Loucy (cell line): ENCODE measurements around the gene CXCL3.

Source experiments
- H2AFZ ChIP-seq: fragments of 200-600 bp; sonication (generic); 2 replicates; pipeline ENCODE4 v1.6.0; 2016; ENCODE audit warnings: antibody characterized with exemption, mild to moderate bottlenecking, low read length, moderate library complexity
- H3F3A ChIP-seq: fragments of 200-600 bp; 2 replicates; pipeline ENCODE4 v1.6.0; 2016; ENCODE audit warnings: antibody characterized with exemption, low read depth, mild to moderate bottlenecking
- H3K27me3 ChIP-seq: fragments of 200-600 bp; sonication (generic); 2 replicates; pipeline ENCODE4 v1.6.1; 2014; ENCODE audit warnings: low read length, mild to moderate bottlenecking; ENCODE audit not compliant: insufficient read depth, poor library complexity, severe bottlenecking
- H3K36me3 ChIP-seq: fragments of 200-600 bp; sonication (generic); 2 replicates; pipeline ENCODE4 v1.6.1; 2016; ENCODE audit warnings: low read length; ENCODE audit not compliant: insufficient read depth
- H3K4me1 ChIP-seq: fragments of 200-600 bp; sonication (generic); 2 replicates; pipeline ENCODE4 v1.5.1; 2014; ENCODE audit warnings: low read length, mild to moderate bottlenecking; ENCODE audit not compliant: insufficient read depth, poor library complexity, severe bottlenecking
- H3K4me2 ChIP-seq: fragments of 200-600 bp; sonication (generic); 2 replicates; pipeline ENCODE4 v1.6.0; 2014; ENCODE audit warnings: antibody characterized with exemption, low read length, low read depth, mild to moderate bottlenecking; ENCODE audit not compliant: poor library complexity, severe bottlenecking
- H3K4me3 ChIP-seq: fragments of 200-600 bp; sonication (generic); 2 replicates; pipeline ENCODE4 v1.5.1; 2014; ENCODE audit warnings: low read length, mild to moderate bottlenecking, mixed read lengths; ENCODE audit not compliant: poor library complexity, severe bottlenecking
- H3K79me2 ChIP-seq: fragments of 200-600 bp; sonication (generic); 2 replicates; pipeline ENCODE4 v1.6.1; 2014; ENCODE audit warnings: low read length; ENCODE audit not compliant: insufficient read depth
- H3K9ac ChIP-seq: fragments of 200-600 bp; sonication (generic); 2 replicates; pipeline ENCODE4 v1.6.0; 2014; ENCODE audit warnings: mild to moderate bottlenecking, low read depth, low read length, moderate library complexity; ENCODE audit not compliant: poor library complexity, severe bottlenecking
- H3K9me2 ChIP-seq: fragments of 200-600 bp; sonication (generic); replicated peaks from 2 replicates; pipeline ENCODE4 v1.6.1; 2016; ENCODE audit warnings: low read depth, low read length, mixed read lengths
- H3K9me3 ChIP-seq: fragments of 200-600 bp; sonication (generic); 2 replicates; pipeline ENCODE4 v1.6.1; 2014; ENCODE audit warnings: mild to moderate bottlenecking, antibody characterized with exemption, low read length, low read depth; ENCODE audit not compliant: insufficient read depth
- H4K20me1 ChIP-seq: fragments of 200-600 bp; sonication (generic); 2 replicates; pipeline ENCODE4 v1.6.0; 2014; ENCODE audit warnings: antibody characterized with exemption, low read length, mild to moderate bottlenecking; ENCODE audit not compliant: insufficient read depth, poor library complexity, severe bottlenecking
- CTCF ChIP-seq: fragments of 200-600 bp; sonication (generic); conservative IDR thresholded peaks from 2 replicates; pipeline ENCODE4 v1.5.1; 2014; ENCODE audit warnings: mild to moderate bottlenecking, antibody characterized with exemption, low read length
- EZH2phosphoT487 ChIP-seq: fragments of 200-600 bp; IDR thresholded peaks from 2 replicates; pipeline ENCODE4 v1.6.1; 2018; ENCODE audit warnings: antibody characterized with exemption, mild to moderate bottlenecking, moderate library complexity, borderline replicate concordance

The CXCL3 gene

GRCh38 chr4:74066232-74066631 is 27.7 kb upstream of the CXCL3 start:
- Histone ChIP-seq H3K79me2 (no peaks in the 10 kb centered on the region), H3K36me3 (no peaks in the 10 kb centered on the region), H3F3A (no peaks in the 10 kb centered on the region), H2AFZ (no peak overlapping the region), H3K9me2 (no peaks in the 10 kb centered on the region), H3K4me1 (no peaks in the 10 kb centered on the region), H4K20me1 (no peaks in the 10 kb centered on the region), H3K27me3 (no peaks in the 10 kb centered on the region), H3K4me2 (no peak overlapping the region), H3K9ac (no peak overlapping the region), H3K9me3 (0 out of 2 replicates have a peak, but pooled peaks cover 2% of the 10 kb centered on the region), H3K4me3 (no peak overlapping the region)
- no peak for TF ChIP-seq CTCF
- no peak for TF ChIP-seq EZH2phosphoT487

- Histone ChIP-seq H3K36me3 (no peaks in the 10 kb centered on the region), H3K79me2 (no peaks in the 10 kb centered on the region), H3K4me2 (no peak overlapping the region), H3F3A (no peaks in the 10 kb centered on the region), H4K20me1 (no peaks in the 10 kb centered on the region), H3K9ac (no peak overlapping the region), H3K4me1 (no peaks in the 10 kb centered on the region), H3K9me3 (0 out of 2 replicates have a peak, but pooled peaks cover 2% of the 10 kb centered on the region), H3K27me3 (no peaks in the 10 kb centered on the region), H3K9me2 (no peaks in the 10 kb centered on the region), H2AFZ (no peak overlapping the region), H3K4me3 (no peak overlapping the region)
- TF ChIP-seq EZH2phosphoT487 (no peak), CTCF (no peak)
These were observed 26.7 kb upstream of the CXCL3 start for GRCh38 chr4:74065115-74065642.

- H2AFZ ChIP-seq = no peak overlapping the region
- no peaks in the 10 kb centered on the region for H3K4me1 ChIP-seq
- no peak overlapping the region for H3K4me3 ChIP-seq
- H3K27me3 ChIP-seq = no peaks in the 10 kb centered on the region
- TF ChIP-seq EZH2phosphoT487 = no peak
- TF ChIP-seq CTCF = no peak
- no peaks in the 10 kb centered on the region for H3K36me3 ChIP-seq
- no peak overlapping the region for H3K4me2 ChIP-seq
- no peaks in the 10 kb centered on the region for H3K79me2 ChIP-seq
- H4K20me1 ChIP-seq = no peaks in the 10 kb centered on the region
- H3K9me2 ChIP-seq = no peaks in the 10 kb centered on the region
- H3K9me3 ChIP-seq = 0 out of 2 replicates have a peak, but pooled peaks cover under 1% of the 10 kb centered on the region
- no peaks in the 10 kb centered on the region for H3F3A ChIP-seq
- no peak overlapping the region for H3K9ac ChIP-seq
These were observed 25.4 kb upstream of the CXCL3 start for GRCh38 chr4:74063859-74064258.
